Nephron progenitor cell (in vitro differentiated cells): Measurements from ENCODE around the gene GRIN1.

Experiments
- DNase-seq: peaks from one replicate; pipeline ENCODE4 v3.0.0; 2021
- H3K27ac Mint-ChIP-seq: 2 replicates; pipeline ENCODE4 v1.8.0; 2021; ENCODE audit warnings: mild to moderate bottlenecking, moderate library complexity, mixed read lengths
- H3K27me3 Mint-ChIP-seq: 2 replicates; pipeline ENCODE4 v1.8.0; 2021; ENCODE audit warnings: mild to moderate bottlenecking, low read depth, mixed read lengths; ENCODE audit not compliant: poor library complexity
- H3K36me3 Mint-ChIP-seq: 2 replicates; pipeline ENCODE4 v1.8.0; 2021; ENCODE audit warnings: low read depth, mixed read lengths
- H3K4me1 Mint-ChIP-seq: 2 replicates; pipeline ENCODE4 v1.8.0; 2021; ENCODE audit warnings: mixed read lengths
- H3K4me3 Mint-ChIP-seq: 2 replicates; pipeline ENCODE4 v1.8.0; 2021; ENCODE audit warnings: mild to moderate bottlenecking, moderate library complexity, mixed read lengths
- H3K9me3 Mint-ChIP-seq: 2 replicates; pipeline ENCODE4 v1.8.0; 2021; ENCODE audit warnings: mild to moderate bottlenecking, moderate library complexity, mixed read lengths
- CTCF ChIP-seq: fragments of 200-600 bp; sonication (generic); IDR thresholded peaks from 2 replicates; pipeline ENCODE4 v1.5.0; 2021; ENCODE audit warnings: antibody characterized with exemption

GRIN1 gene

GRCh38 chr9:137111788-137112563 is 27.0 kb upstream of the GRIN1 start:
- Mint-ChIP-seq H3K27me3 (peaks cover 32% of the 10 kb centered on the region), H3K36me3 (no peaks in the 10 kb centered on the region), H3K27ac (no peak overlapping the region), H3K9me3 (no peaks in the 10 kb centered on the region), H3K4me3 (no peak overlapping the region), H3K4me1 (no peaks in the 10 kb centered on the region)
- TF ChIP-seq CTCF = no peak
- DNase-seq = no peak

- Mint-ChIP-seq H3K4me1 (no peaks in the 10 kb centered on the region), H3K4me3 (peak overlapping the region; percentile 36), H3K27me3 (peaks cover 40% of the 10 kb centered on the region), H3K27ac (no peak overlapping the region), H3K9me3 (no peaks in the 10 kb centered on the region), H3K36me3 (no peaks in the 10 kb centered on the region)
- no peak for TF ChIP-seq CTCF
- no peak for DNase-seq
Observed at GRCh38 chr9:137112564-137113384, 26.2 kb upstream of the GRIN1 start.

GRCh38 chr9:137113385-137114159 is 25.4 kb upstream of the GRIN1 start:
- H3K4me1 Mint-ChIP-seq = no peaks in the 10 kb centered on the region
- peaks cover 43% of the 10 kb centered on the region for H3K27me3 Mint-ChIP-seq
- H3K36me3 Mint-ChIP-seq = no peaks in the 10 kb centered on the region
- H3K9me3 Mint-ChIP-seq = no peaks in the 10 kb centered on the region
- DNase-seq = no peak
- peak overlapping the region; percentile 28 for H3K4me3 Mint-ChIP-seq
- no peak overlapping the region for H3K27ac Mint-ChIP-seq
- TF ChIP-seq CTCF = no peak

- no peak for DNase-seq
- Mint-ChIP-seq H3K36me3 (no peaks in the 10 kb centered on the region), H3K27me3 (peaks cover 43% of the 10 kb centered on the region), H3K9me3 (no peaks in the 10 kb centered on the region), H3K4me3 (peak overlapping the region; percentile 40), H3K4me1 (no peaks in the 10 kb centered on the region), H3K27ac (no peak overlapping the region)
- TF ChIP-seq CTCF = no peak
Observed at GRCh38 chr9:137114220-137114612, 24.7 kb upstream of the GRIN1 start.

GRCh38 chr9:137114613-137115393 is 24.2 kb upstream of the GRIN1 start, which contains the start of gene DPP7:
Gene DPP7 (minus strand): TSS chr9:137114733. CDS start chr9:137114713, 20 bp downstream.
- peak within 1 kb of the TSS; percentile 40 for H3K4me3 Mint-ChIP-seq
- no peak for TF ChIP-seq CTCF
- peaks cover 43% of the 10 kb centered on the region for H3K27me3 Mint-ChIP-seq
- H3K4me1 Mint-ChIP-seq = no peaks in the 10 kb centered on the region
- H3K9me3 Mint-ChIP-seq = no peaks in the 10 kb centered on the region
- H3K27ac Mint-ChIP-seq = no peak within 1 kb of the TSS
- H3K36me3 Mint-ChIP-seq = no peaks in the 10 kb centered on the region
- DNase-seq = peak; percentile 63
